Calu3 (cell line): ENCODE data around the gene RILP. TPM values are rescaled to one million over a fixed set of nuclear protein-coding genes. Genes with fewer than 3 reads are reported as not detected.

Source experiments
- BruUV-seq: library from RNA; stranded (reverse); fragments of 400-500 nt; replicated peaks from 2 replicates; lab custom pipeline; 2021; lab: Mats Ljungman, UMichigan
- CTCF ChIA-PET: fragments of 300-600 bp; sonication (Branson Sonifier 250); formaldehyde crosslinking; loops from one replicate; lab custom pipeline; 2022; ENCODE audit warnings: antibody characterized with exemption; lab: Charles Lee
- DNase-seq: peaks from one replicate; pipeline ENCODE4 v3.0.0; 2022
- H3K27ac Mint-ChIP-seq: one replicate; pipeline ENCODE4 v1.8.0; 2022; ENCODE audit warnings: mixed read lengths; ENCODE audit not compliant: unreplicated experiment
- H3K27me3 Mint-ChIP-seq: one replicate; pipeline ENCODE4 v1.8.0; 2022; ENCODE audit warnings: mixed read lengths; ENCODE audit not compliant: unreplicated experiment
- H3K36me3 Mint-ChIP-seq: one replicate; pipeline ENCODE4 v1.8.0; 2022; ENCODE audit warnings: mild to moderate bottlenecking, moderate library complexity, mixed read lengths; ENCODE audit not compliant: insufficient read depth, unreplicated experiment
- H3K4me1 Mint-ChIP-seq: one replicate; pipeline ENCODE4 v1.8.0; 2022; ENCODE audit warnings: mild to moderate bottlenecking, low read depth, mixed read lengths; ENCODE audit not compliant: unreplicated experiment
- H3K4me3 Mint-ChIP-seq: one replicate; pipeline ENCODE4 v1.8.0; 2022; ENCODE audit warnings: mild to moderate bottlenecking, low read depth, moderate library complexity, mixed read lengths; ENCODE audit not compliant: unreplicated experiment
- H3K9me3 Mint-ChIP-seq: one replicate; pipeline ENCODE4 v1.8.0; 2022; ENCODE audit warnings: low read depth, mixed read lengths; ENCODE audit not compliant: unreplicated experiment
- intact Hi-C: fragments of 100-400 bp; cut with micrococcal nuclease; formaldehyde crosslinking; loops from one replicate; pipeline ENCODE4 v1.10.0; 2022; ENCODE audit not compliant: unreplicated experiment
- total RNA-seq: library from RNA; stranded (reverse); gene quantifications from 2 replicates; pipeline ENCODE4 v1.2.3, GENCODE V29; 2022
- TF ChIP-seq, protein P1 (sequence below): fragments of 200-600 bp; IDR thresholded peaks from one replicate; pipeline ENCODE4 v1.8.0; 2022; ENCODE audit warnings: antibody characterized with exemption; ENCODE audit not compliant: unreplicated experiment

RILP gene
- total RNA-seq, 1 experiment from 2014 or later, result 1.8 TPM

DNA sequence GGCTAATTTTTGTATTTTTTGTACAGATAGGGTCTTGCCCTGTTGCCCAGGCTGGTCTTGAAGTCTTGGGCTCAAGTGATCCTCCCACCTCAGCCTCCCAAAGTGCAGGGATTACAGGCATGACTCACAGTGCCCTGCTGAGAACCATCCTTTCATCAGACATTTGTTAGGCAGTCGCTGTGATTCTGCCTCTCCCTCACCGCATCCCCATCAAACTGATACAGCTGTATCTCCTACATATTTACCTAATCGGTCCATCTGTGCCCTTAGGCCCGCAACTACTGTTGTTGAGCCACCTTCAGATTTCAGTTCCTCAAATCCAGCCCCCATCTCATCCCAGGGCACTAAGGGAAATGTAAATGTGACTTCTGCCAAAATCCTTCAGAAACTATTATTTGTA lies 19.0 kb downstream of the RILP start:
- CTCF ChIA-PET, result interaction anchor here (0.6 to 3.2 kb wide), 10 partner anchors 8 to 71 kb away, joined by 3 to 54 read pairs (median 4); partner anchors contain the start of genes PITPNA and RILP
- intact Hi-C loops, result loop anchor here (1.0 kb wide), 1 partner anchor 56 kb away; no protein-coding TSS in a partner anchor
- Mint-ChIP-seq H3K36me3 (peaks cover 16% of the 10 kb centered on the region), H3K4me3 (peak overlapping the region; percentile 85), H3K9me3 (no peaks in the 10 kb centered on the region), H3K27ac (peak overlapping the region; percentile 45), H3K4me1 (no peaks in the 10 kb centered on the region), H3K27me3 (peaks cover 41% of the 10 kb centered on the region)
- no peak for DNase-seq
- TF ChIP-seq, protein P1, sequence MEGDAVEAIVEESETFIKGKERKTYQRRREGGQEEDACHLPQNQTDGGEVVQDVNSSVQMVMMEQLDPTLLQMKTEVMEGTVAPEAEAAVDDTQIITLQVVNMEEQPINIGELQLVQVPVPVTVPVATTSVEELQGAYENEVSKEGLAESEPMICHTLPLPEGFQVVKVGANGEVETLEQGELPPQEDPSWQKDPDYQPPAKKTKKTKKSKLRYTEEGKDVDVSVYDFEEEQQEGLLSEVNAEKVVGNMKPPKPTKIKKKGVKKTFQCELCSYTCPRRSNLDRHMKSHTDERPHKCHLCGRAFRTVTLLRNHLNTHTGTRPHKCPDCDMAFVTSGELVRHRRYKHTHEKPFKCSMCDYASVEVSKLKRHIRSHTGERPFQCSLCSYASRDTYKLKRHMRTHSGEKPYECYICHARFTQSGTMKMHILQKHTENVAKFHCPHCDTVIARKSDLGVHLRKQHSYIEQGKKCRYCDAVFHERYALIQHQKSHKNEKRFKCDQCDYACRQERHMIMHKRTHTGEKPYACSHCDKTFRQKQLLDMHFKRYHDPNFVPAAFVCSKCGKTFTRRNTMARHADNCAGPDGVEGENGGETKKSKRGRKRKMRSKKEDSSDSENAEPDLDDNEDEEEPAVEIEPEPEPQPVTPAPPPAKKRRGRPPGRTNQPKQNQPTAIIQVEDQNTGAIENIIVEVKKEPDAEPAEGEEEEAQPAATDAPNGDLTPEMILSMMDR, result no peak
- BruUV-seq, result no TSS peak

DNA sequence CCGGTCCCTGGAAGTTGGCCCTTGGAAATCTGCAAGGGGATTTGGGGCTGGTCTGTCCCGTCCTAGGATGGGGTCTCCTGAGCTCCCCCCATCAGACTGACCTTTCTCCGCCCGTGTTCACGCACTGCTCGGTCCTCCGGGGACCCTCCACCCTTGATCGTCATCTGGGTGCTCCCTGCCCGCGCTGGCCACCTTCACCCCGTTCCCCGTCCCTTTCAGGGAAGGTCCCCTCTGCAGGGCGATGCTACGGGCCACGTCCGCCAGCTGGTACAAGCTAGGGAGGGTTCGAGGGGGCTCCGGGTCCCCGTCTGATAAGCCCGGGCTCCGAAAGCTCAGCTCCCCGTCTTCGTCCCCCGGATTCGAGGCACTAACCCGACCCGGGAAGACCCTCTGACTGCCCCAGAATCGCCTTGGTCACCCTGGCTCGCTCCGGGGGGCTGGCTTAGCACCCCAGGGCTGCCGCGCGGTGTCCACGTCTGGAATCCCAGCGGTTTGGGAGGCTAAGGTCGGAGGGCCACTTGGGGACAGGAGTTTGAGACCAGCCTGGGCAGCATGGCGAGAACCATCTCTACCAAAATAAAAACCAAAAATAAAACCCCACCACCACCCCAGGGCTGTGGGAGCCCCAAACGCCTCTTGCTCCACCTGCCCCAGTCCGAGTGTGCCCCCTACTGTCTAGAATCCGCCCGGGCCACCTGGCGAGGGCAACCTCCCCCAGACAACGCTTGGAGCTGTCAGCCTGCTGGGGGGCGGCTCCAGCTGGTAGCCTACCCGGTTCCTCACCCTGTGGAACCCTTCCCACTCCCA lies 20.0 kb downstream of the RILP start:
- DNase-seq, result peak; percentile 81
- BruUV-seq, result no TSS peak
- peaks cover 41% of the 10 kb centered on the region for H3K27me3 Mint-ChIP-seq
- CTCF ChIA-PET, result interaction anchor here (0.6 to 3.2 kb wide), 11 partner anchors 9 to 70 kb away, joined by 3 to 54 read pairs (median 4); partner anchors contain the start of genes PITPNA and RILP
- H3K36me3 Mint-ChIP-seq, result peaks cover 16% of the 10 kb centered on the region
- TF ChIP-seq, protein P1, result peak; percentile 25
- no peaks in the 10 kb centered on the region for H3K9me3 Mint-ChIP-seq
- H3K27ac Mint-ChIP-seq, result peak overlapping the region; percentile 45
- intact Hi-C loops, result loop anchor here (1.0 kb wide), 1 partner anchor 55 kb away; no protein-coding TSS in a partner anchor
- H3K4me1 Mint-ChIP-seq, result no peaks in the 10 kb centered on the region
- peak overlapping the region; percentile 85 for H3K4me3 Mint-ChIP-seq

DNA sequence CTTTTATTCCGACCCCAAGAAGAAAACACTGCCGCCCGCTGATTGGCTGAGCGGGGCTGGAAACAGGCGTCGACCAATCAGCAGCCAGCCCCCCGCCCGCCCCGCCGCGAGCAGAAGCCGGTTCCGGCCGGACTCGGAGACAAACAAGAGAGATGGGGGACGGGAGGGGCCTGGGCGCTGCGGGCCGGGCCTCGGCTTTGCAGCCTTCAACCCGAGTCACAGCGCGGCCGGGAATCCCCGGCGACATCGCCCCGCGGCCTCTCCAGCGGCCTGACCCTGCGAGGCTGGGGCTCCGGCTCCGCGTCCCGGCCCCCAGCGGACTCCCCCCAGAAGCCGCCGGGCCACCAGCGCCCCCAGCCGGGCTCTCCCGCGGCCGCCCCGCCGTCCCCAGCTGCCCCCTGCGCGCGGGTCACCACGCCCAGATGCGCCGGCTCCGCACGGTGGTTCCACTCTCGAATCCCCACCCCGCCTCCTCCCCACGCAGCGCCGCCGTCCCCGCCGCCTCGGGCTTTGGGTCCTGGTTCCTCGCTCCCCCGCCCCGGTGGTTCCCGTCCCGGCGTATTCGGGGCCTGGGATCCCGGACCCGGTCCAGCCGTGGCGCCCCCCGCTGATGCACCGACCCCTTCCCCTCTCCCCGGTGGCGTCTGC lies 20.7 kb downstream of the RILP start:
- CTCF ChIA-PET, result interaction anchor here (1.0 to 3.2 kb wide), 3 partner anchors 10 to 55 kb away, joined by 3 to 54 read pairs (median 5); no protein-coding TSS in a partner anchor
- Mint-ChIP-seq H3K27me3 (peaks cover 41% of the 10 kb centered on the region), H3K4me3 (peak overlapping the region; percentile 85), H3K36me3 (peaks cover 16% of the 10 kb centered on the region), H3K4me1 (no peaks in the 10 kb centered on the region), H3K27ac (peak overlapping the region; percentile 85), H3K9me3 (no peaks in the 10 kb centered on the region)
- intact Hi-C loops, result no loop called here
- TF ChIP-seq, protein P1, result no peak
- peak; percentile 81 for DNase-seq
- BruUV-seq, result no TSS peak
